ENCODE results near the gene IGDCC3.
"Not testable (repeated sequence)": the region's sequence is repeated elsewhere in the genome, so short reads cannot be mapped to it uniquely, and the experiment has no call there.

The IGDCC3 gene

DNA sequence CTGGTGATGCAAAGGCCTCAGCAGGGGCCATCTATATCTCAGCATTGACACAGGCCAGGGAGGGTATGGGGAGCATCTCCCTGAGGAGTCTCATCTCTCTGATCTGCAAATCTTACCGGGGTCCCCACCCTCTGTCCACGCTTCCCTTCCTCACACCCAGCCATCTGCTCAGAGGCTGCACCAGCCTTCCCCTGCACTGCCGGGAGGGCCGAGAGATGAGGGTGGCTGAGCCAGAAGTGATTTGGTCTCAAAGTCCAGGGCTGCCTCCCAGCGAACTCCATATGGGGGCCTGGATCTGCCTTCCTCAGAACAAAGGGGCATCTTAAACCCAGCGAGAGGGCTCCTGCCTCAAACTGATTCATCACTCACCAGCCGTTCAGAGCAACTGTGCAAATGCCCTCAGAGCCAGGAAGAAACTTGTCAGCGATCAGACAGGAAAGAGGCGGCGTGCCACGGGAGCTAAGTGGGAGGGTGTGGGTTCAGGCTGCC, 4.6 kb downstream of the IGDCC3 start:
- in situ Hi-C loops (cut with HindIII; ENCODE audit: low sequenced_read_pairs) = no loop called here

GRCh38 chr15:65372787-65373067, 5.1 kb downstream of the IGDCC3 start:
- in situ Hi-C loops (cut with HindIII; ENCODE audit: low sequenced_read_pairs) = no loop called here

DNA sequence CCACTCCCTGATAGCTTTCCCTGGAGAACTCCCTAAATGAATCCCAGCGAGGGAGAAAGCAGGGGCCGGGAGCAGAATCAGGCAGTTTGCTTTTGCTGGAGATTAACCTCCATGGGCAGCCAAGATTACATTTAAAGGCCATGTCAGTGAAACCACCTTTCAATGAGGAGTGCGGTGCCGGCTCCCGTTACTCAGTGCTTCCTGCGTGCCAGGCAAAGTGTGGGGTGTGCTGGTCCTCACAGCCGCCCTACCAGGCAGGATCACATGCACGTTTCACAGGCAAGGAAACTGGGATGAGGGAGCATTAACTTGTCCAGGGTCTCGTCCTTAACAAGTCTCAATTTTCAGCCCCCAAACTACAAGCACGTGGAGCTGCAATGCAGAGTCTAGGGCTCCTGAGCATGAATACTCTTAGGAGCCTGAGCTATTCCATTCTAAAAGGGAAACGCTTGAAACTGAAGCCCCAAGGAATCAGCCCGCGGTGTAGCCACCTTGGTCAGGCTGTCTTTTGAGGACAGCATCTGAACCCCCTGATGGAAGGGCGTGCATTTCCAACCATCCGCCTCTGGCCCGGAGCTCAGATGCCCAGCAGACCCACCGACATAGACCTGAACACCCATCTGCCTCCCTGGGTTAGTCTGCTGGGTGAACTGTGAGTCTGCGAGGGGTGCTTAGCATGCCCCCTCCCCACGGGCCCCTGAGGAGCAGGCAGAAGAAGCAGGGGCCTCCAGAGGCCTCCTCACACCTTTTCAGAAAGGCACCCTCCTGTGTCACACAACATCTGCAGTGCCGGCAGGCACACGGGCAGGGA, 5.6 kb downstream of the IGDCC3 start:
- in situ Hi-C loops (cut with HindIII; ENCODE audit: low sequenced_read_pairs) = no loop called here

GRCh38 chr15:65370885-65371284, 6.9 kb downstream of the IGDCC3 start:
- in situ Hi-C loops (cut with HindIII; ENCODE audit: low sequenced_read_pairs) = no loop called here

GRCh38 chr15:65369651-65370050, 8.2 kb downstream of the IGDCC3 start:
- in situ Hi-C loops (cut with HindIII; ENCODE audit: low sequenced_read_pairs) = no loop called here

DNA sequence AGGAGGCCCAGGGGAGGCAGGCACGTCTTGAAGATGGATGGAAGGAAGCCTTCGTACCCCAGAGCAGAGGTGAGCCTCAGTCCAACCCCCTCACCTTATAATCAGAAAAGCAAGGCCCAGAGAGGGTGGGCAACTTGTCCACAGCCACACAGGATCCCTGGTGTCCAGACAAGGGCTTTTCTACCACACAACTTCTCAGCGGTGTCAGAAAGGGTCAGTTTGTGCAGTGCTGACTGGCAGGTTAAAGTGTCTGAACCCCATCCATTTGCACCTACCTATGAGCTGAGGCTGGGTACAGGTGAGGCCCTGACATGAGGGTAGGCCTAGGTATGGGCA, 8.6 kb downstream of the IGDCC3 start:
- in situ Hi-C loops (cut with HindIII; ENCODE audit: low sequenced_read_pairs) = no loop called here

GRCh38 chr15:65368302-65369211, 9.2 kb downstream of the IGDCC3 start:
- in situ Hi-C loops (cut with HindIII; ENCODE audit: low sequenced_read_pairs) = no loop called here

DNA sequence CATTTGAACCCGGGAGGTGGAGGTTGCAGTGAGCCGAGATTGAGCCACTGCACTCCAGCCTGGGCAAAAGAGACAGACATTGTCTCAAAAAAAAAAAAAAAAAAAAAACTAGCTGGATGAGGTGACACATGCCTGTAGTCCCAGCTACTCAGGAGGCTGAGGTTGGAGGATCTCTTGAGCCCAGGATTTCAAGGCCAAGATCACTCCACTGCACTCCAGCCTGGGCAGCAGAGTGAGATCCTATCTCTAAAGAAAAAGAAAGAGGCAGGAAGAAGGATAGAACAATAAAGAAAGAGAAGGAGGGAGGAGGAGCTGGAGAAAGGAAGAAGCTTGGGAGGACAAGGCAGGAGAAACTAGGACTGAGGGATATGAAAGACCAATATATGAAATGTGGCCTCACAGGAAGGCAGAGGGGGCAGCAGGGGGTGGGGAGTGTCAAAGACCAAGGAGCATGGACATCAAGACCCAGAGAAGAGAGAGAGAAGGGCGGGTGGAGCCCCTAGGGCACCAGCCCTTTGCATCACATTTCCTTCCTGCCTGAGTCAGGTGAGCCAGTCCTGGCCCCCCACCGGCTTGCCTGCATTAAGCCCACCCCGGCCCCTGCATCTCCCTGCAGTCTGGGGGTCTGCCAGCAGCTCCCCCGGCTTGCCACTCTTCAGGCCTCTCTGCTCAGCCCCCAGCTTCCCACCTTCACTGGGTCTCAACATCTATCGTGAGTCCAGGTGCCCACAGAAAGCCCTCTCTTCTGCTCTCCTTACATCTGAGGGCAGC, 11.5 kb downstream of the IGDCC3 start:
- in situ Hi-C loops (cut with HindIII; ENCODE audit: low sequenced_read_pairs) = no loop called here

- in situ Hi-C loops (cut with HindIII; ENCODE audit: low sequenced_read_pairs) = no loop called here
Measured at GRCh38 chr15:65365229-65365628, 12.6 kb downstream of the IGDCC3 start.

DNA sequence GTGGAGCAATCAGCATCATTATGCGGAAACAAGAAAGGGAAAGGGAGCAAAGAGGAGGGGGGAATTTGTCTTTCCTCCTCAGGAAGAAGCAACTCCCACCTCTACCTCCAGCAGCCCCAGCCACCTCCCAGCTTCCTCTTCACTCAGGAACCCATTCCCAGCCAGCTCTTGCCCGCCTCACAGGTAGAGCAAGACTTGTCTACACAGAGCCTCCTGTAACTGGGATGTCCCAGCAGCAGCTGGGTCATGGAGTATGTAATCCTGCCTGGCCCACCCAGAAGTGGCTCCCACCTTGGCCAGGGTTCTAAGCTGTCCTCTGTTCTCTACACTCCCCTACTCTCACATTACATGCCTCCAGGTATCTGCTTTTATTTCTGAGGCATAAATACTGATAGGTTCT, 14.0 kb downstream of the IGDCC3 start:
- in situ Hi-C loops (cut with HindIII; ENCODE audit: low sequenced_read_pairs) = no loop called here

- in situ Hi-C loops (cut with HindIII; ENCODE audit: low sequenced_read_pairs) = no loop called here
Measured at GRCh38 chr15:65363306-65363705, 14.5 kb downstream of the IGDCC3 start.

DNA sequence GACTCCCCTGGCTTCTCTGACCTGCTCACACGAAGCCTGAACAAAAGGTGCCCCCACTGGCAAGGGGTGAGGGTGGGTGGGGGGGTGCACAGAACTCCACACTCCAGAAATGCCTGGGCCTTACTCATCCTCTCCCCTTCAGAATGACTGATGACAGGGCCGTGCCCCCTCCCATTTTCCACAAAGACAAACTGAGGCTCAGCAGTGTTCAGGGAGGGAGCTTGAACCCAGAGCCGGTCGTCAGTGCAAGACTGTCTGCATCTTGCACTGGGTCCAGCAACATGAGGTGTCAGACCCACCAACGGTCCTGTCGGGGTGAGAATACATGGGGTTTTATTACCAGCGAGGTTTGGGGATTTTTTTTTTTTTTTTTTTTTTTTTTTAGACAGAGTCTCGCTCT, 15.3 kb downstream of the IGDCC3 start:
- in situ Hi-C loops (cut with HindIII; ENCODE audit: low sequenced_read_pairs) = no loop called here

DNA sequence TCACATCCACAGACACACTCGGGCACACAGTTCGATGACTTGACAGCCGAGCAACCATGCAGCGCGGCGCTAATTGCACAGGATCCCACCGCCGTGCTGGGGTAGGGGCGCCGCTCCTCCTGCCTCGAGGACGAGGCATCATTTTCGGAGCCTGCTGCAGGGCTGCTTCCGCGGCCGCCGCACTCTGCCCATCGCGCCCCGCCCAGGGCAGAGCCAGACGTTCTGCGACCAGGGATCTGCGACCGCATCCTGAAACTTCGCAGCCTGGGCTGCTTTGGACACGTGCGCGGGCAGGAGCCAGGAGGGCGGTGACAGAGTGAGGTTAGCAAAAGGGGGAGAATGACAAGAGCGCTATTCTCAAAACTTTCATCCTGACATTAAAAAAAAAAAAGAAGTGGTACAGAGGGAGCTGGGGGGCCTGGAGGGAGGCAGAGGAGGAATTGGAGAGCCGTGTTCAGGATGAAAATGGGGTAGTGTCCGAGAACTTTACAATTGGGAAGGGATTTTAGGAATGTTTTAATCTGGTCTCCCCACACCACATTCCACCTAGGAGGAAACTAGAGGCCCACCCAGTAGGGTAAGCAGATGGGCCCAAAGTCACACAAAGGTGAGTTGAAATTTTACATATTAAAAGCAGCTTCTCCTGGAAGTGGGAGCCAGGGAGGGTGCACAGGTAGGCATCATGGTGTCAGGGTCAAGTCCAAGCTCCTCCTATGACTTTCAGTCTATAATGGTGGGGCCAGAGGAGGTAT, 15.9 kb downstream of the IGDCC3 start:
- in situ Hi-C loops (cut with HindIII; ENCODE audit: low sequenced_read_pairs) = no loop called here

- in situ Hi-C loops (cut with HindIII; ENCODE audit: low sequenced_read_pairs) = no loop called here
Measured at GRCh38 chr15:65360506-65360905, 17.3 kb downstream of the IGDCC3 start.

GRCh38 chr15:65355988-65356353, 21.8 kb downstream of the IGDCC3 start:
- in situ Hi-C loops (cut with HindIII; ENCODE audit: low sequenced_read_pairs) = no loop called here

GRCh38 chr15:65355173-65355987, 22.4 kb downstream of the IGDCC3 start:
- in situ Hi-C loops (cut with HindIII; ENCODE audit: low sequenced_read_pairs) = no loop called here

- in situ Hi-C loops (cut with HindIII; ENCODE audit: low sequenced_read_pairs) = no loop called here
Measured at GRCh38 chr15:65354835-65355172, 23.0 kb downstream of the IGDCC3 start.

DNA sequence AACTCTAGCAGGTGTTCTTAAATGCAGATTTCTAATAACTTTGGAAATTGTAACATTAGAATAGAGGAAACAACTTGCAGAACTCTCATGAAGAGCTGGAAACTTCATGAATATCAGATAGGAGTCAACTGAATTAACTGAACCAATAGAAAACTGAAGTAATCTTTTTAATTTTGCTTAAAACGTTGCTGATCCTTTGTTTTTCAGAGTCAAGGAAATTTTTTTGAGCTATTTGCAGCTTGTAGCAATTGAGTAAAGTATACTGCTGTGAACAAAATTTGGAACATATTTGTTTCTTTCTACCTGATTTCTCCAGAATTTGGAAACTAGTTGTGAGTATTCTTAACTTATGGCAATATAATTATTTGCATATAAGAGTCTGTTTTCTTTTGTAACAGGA, 25.8 kb downstream of the IGDCC3 start:
- in situ Hi-C loops (cut with HindIII; ENCODE audit: low sequenced_read_pairs) = not testable (repeated sequence)

DNA sequence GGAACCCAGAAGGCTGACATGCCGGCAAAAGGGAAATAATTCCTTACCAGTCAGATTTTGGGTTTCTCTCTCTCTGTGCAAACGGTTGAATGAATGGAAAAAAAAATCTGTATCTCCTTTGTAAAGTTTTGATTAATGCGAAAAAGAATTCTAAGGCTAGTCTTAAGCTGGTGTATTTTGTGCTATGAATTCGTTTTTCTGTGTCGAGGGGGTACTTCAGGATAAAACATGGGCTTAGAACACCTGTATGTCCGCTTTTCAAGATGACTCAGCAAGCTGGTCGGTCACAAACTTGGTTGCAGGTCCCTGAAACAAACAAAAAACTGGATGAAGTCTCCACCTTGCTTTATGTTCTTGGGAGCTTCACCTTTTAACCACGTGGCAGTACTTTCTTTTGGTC, 28.5 kb downstream of the IGDCC3 start:
- in situ Hi-C loops (cut with HindIII; ENCODE audit: low sequenced_read_pairs) = no loop called here

DNA sequence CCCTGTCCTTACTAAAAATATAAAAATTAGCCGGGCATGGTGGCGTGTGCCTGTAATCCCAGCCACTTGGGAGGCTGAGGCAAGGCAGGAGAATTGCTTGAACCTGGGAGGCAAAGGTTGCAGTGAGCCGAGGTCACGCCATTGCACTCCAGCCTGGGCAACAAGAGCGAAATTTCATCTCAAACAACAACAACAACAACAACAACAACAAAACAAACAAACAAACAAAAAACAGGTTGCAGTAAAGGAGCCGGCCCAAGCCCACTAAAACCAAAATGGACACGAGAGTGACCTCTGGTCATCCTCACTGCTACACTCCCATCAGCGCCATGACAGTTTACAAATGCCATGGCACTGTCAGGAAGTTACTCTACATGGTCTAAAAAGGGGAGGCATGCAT, 30.0 kb downstream of the IGDCC3 start:
- in situ Hi-C loops (cut with HindIII; ENCODE audit: low sequenced_read_pairs) = not testable (repeated sequence)

Measured in endothelial cell of hepatic sinusoid (primary cell).